ENCODE results near the gene MYO3B. TPM values are rescaled to one million over a fixed set of nuclear protein-coding genes. Genes with fewer than 3 reads are reported as not detected.

Gene MYO3B
- total and polyA plus RNA-seq, 2 of the 8 experiments (the other 6 are each of a cell fraction or from before 2014, with no cell fraction given) = 0.17 to 0.19 TPM

DNA sequence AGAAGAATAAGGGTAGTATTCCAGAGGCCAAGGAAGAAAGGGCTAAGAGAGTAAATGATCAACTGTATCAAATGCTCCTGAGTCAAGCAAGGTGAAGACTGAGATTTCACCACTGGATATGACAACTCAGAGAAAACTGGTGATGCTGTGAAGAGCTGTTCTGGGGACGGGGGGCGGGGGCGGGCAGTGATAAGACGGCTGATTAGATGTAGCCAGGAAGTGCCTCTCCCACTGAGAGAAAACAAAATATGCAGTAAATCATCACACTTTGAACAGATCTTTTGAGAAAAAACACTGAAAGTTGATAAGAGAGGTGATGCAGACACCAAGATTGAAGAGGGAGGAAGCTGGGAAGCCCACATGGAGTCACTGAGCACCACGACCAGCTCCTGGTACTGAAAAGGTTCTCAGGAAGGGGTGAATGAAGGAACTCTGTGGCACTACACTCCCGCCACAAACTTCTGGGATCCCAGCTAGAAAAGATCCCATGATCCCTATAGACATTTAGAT, 75.8 kb downstream of the MYO3B start:
- Histone ChIP-seq H3K27me3 (replicated peaks in 1 of 4; ENCODE audit: control insufficient read depth in 3 of 4, extremely low read depth in 1 of 4, insufficient read depth in 3 of 4, low read length in 3 of 4) (no peaks in the 10 kb centered on the region), H3K4me2 (ENCODE audit: insufficient read depth in 1 of 2, low read depth in 2 of 2, low read length in 2 of 2) (no peak overlapping the region), H3K27ac (ENCODE audit: low read depth, low read length) (no peak overlapping the region), H2BK120ac (replicated peaks; ENCODE audit: low read depth, low read length) (no peak overlapping the region), H2AFZ (ENCODE audit: low read length) (no peak overlapping the region), H3K23ac (ENCODE audit: insufficient read length) (no peak overlapping the region), H2AK5ac (ENCODE audit: low read depth, low read length) (no peak overlapping the region), H2BK20ac (ENCODE audit: low read length) (no peak overlapping the region), H3K56ac (replicated peaks; ENCODE audit: insufficient read length, low read depth, low read length) (no peak overlapping the region), H4K20me1 (replicated peaks in 1 of 2; ENCODE audit: control insufficient read depth in 1 of 2, insufficient read depth in 2 of 2, low read length in 2 of 2) (no peaks in the 10 kb centered on the region), H2BK15ac (ENCODE audit: low read length) (no peak overlapping the region), H3K14ac (ENCODE audit: insufficient read length) (no peak overlapping the region), H3K4ac (replicated peaks; ENCODE audit: insufficient read length, low read depth, low read length) (no peak overlapping the region), H3K4me3 (ENCODE audit: extremely low read depth in 1 of 4, insufficient read depth in 2 of 4, low read depth in 3 of 4, low read length in 4 of 4) (no peak overlapping the region), H3K9me3 (ENCODE audit: insufficient read depth in 2 of 2, low read depth in 1 of 2, low read length in 1 of 2) (no peaks in the 10 kb centered on the region), H2BK12ac (ENCODE audit: low read depth, low read length) (no peak overlapping the region), H4K8ac (ENCODE audit: extremely low read depth, insufficient read depth, low read length) (no peak overlapping the region), H3K23me2 (ENCODE audit: low read depth, low read length) (no peaks in the 10 kb centered on the region), H3K18ac (ENCODE audit: extremely low read depth, low read length) (no peak overlapping the region), H3K36me3 (ENCODE audit: control insufficient read depth in 2 of 4, insufficient read depth in 4 of 4, low read length in 3 of 4) (no peaks in the 10 kb centered on the region), H3K79me1 (ENCODE audit: low read depth, low read length) (no peaks in the 10 kb centered on the region), H3K79me2 (ENCODE audit: control insufficient read depth in 1 of 2, insufficient read depth in 2 of 2, low read length in 2 of 2) (no peaks in the 10 kb centered on the region), H4K5ac (ENCODE audit: insufficient read length, low read depth, low read length) (no peak overlapping the region), H4K91ac (replicated peaks; ENCODE audit: insufficient read length, low read length) (no peak overlapping the region), H3K4me1 (replicated peaks in 1 of 4; ENCODE audit: control insufficient read depth in 3 of 4, insufficient read depth in 4 of 4, low read length in 3 of 4) (no peaks in the 10 kb centered on the region; a peak in 1 of 7 replicates), H3K9ac (replicated peaks in 1 of 4; ENCODE audit: extremely low read depth in 1 of 4, low read depth in 3 of 4, low read length in 3 of 4) (no peak overlapping the region), H2BK5ac (ENCODE audit: low read depth, low read length) (no peak overlapping the region)
- 82% methylated on average over 2 of the region's 6 CpGs; no CpG with 5 or more reads in 1 of the 2 experiments for WGBS, 2 experiments (ENCODE audit: extremely low coverage in 1 of 2, insufficient coverage in 1 of 2, insufficient read length in 1 of 2, insufficient replicate concordance in 2 of 2, low coverage in 1 of 2, low lambda C conversion rate in 2 of 2, missing lambda C conversion rate in 1 of 2)
- FAIRE-seq (no peak), DNase-seq (ENCODE audit: low read depth in 1 of 2, low spot score in 2 of 2) (no peak)
- CTCF ChIA-PET (ENCODE audit: partially characterized antibody) = interaction anchor here (0.9 to 1.0 kb wide), 5 partner anchors 9 to 591 kb away, joined by 3 to 4 read pairs (median 3); no protein-coding TSS in a partner anchor
- POLR2A ChIA-PET (ENCODE audit: partially characterized antibody) = interaction anchor here (0.6 kb wide), 1 partner anchor 357 kb away, joined by 3 read pairs; no protein-coding TSS in a partner anchor
- TF ChIP-seq KDM5A (IDR thresholded peaks at IDR 0.05; ENCODE audit: low read length) (no peak), TEAD4 (IDR thresholded peaks at IDR 0.05; ENCODE audit: low read depth, low read length) (no peak)
